Esophagus (tissue), 2 donors: ENCODE results near the gene IL13. TPM values are rescaled to one million over a fixed set of nuclear protein-coding genes. Genes with fewer than 3 reads are reported as not detected.

Experiments
- H3K27ac ChIP-seq, 2 donors: one replicate each; pipeline ENCODE4 v1.5.1; 2013; ENCODE audit warnings: low read depth in 2 of 2, mild to moderate bottlenecking in 2 of 2, inconsistent platforms in 1 of 2, low read length in 1 of 2, moderate library complexity in 1 of 2
- H3K27me3 ChIP-seq, 2 donors: one replicate each; pipeline ENCODE4 v1.6.1; 2013; ENCODE audit warnings: low read length in 2 of 2, control low read depth in 1 of 2, mild to moderate bottlenecking in 1 of 2; ENCODE audit not compliant: insufficient read depth in 2 of 2, control insufficient read depth in 1 of 2
- H3K36me3 ChIP-seq, 2 donors: one replicate each; pipeline ENCODE4 v1.6.1; 2013; ENCODE audit warnings: low read length in 1 of 2; ENCODE audit not compliant: control insufficient read depth in 2 of 2, insufficient read depth in 2 of 2
- H3K4me1 ChIP-seq, 2 donors: one replicate each; pipeline ENCODE4 v1.6.1; 2013; ENCODE audit warnings: low read length in 1 of 2; ENCODE audit not compliant: control insufficient read depth in 2 of 2, insufficient read depth in 2 of 2
- H3K4me3 ChIP-seq, 2 donors: one replicate each; pipeline ENCODE4 v1.5.1; 2013; ENCODE audit warnings: low read length in 2 of 2, mild to moderate bottlenecking in 2 of 2, low read depth in 1 of 2, moderate library complexity in 1 of 2
- H3K9me3 ChIP-seq, 2 donors: one replicate each; pipeline ENCODE4 v1.6.1; 2013; ENCODE audit warnings: mild to moderate bottlenecking in 2 of 2, low read depth in 1 of 2, low read length in 1 of 2, moderate library complexity in 1 of 2; ENCODE audit not compliant: control insufficient read depth in 2 of 2, insufficient read depth in 1 of 2
- WGBS, 2 donors: extraction: QIAGEN DNeasy Blood & Tissue Kit; methylation state at CpG; one replicate each; pipeline ENCODE4 v1.1.7; 2013; 5-methylcytosine and 5-hydroxymethylcytosine counted together
- polyA plus RNA-seq, 2 donors: library from polyadenylated mRNA; stranded (reverse); fragments of 200-250 nt; gene quantifications; one replicate each; pipeline ENCODE4 v1.2.3, GENCODE V29; 2013
- donor health status: healthy with polysubstance abuse.
- donor health status: Bipolar disorder and iron deficiency.

The IL13 gene
- polyA plus RNA-seq, 2 donors: not detected

- Histone ChIP-seq H3K4me1 (no peaks in the 10 kb centered on the region), H3K36me3 (no peaks in the 10 kb centered on the region), H3K27me3 (no peaks in the 10 kb centered on the region), H3K9me3 (no peaks in the 10 kb centered on the region), H3K4me3 (no peak overlapping the region), H3K27ac (no peak overlapping the region)
- 81 to 88% methylated on average over 13 of the region's 13 CpGs for WGBS, 2 donors
Measured at GRCh38 chr5:132663771-132664695, 6.1 kb downstream of the IL13 start.

- Histone ChIP-seq H3K27me3 (no peaks in the 10 kb centered on the region), H3K9me3 (no peaks in the 10 kb centered on the region), H3K36me3 (no peaks in the 10 kb centered on the region), H3K4me1 (no peaks in the 10 kb centered on the region), H3K27ac (no peak overlapping the region), H3K4me3 (no peak overlapping the region)
- WGBS, 2 donors: 97 to 98% methylated on average over 9 of the region's 9 CpGs
Measured at GRCh38 chr5:132664696-132665209, 6.8 kb downstream of the IL13 start.

GRCh38 chr5:132665574-132666080 is 7.7 kb downstream of the IL13 start:
- no peaks in the 10 kb centered on the region for H3K27me3 ChIP-seq
- H3K27ac ChIP-seq: no peak overlapping the region
- 85 to 90% methylated on average over 21 of the region's 21 CpGs for WGBS, 2 donors
- H3K9me3 ChIP-seq: no peaks in the 10 kb centered on the region
- no peaks in the 10 kb centered on the region for H3K4me1 ChIP-seq
- no peaks in the 10 kb centered on the region for H3K36me3 ChIP-seq
- H3K4me3 ChIP-seq: no peak overlapping the region

- Histone ChIP-seq H3K36me3 (no peaks in the 10 kb centered on the region), H3K27ac (no peak overlapping the region), H3K4me1 (no peaks in the 10 kb centered on the region), H3K9me3 (no peaks in the 10 kb centered on the region), H3K27me3 (no peaks in the 10 kb centered on the region), H3K4me3 (no peak overlapping the region)
- WGBS, 2 donors: 88 to 89% methylated on average over 16 of the region's 16 CpGs
Measured at GRCh38 chr5:132666310-132667123, 8.5 kb downstream of the IL13 start.

- Histone ChIP-seq H3K9me3 (no peaks in the 10 kb centered on the region), H3K4me3 (no peak overlapping the region), H3K27me3 (no peaks in the 10 kb centered on the region), H3K4me1 (no peaks in the 10 kb centered on the region), H3K27ac (no peak overlapping the region), H3K36me3 (no peaks in the 10 kb centered on the region)
- 88 to 89% methylated on average over 10 of the region's 10 CpGs for WGBS, 2 donors
Measured at GRCh38 chr5:132667309-132667708, 9.3 kb downstream of the IL13 start.

GRCh38 chr5:132667761-132668705 is 10.1 kb downstream of the IL13 start:
- H3K9me3 ChIP-seq: no peaks in the 10 kb centered on the region
- no peak overlapping the region for H3K4me3 ChIP-seq
- WGBS, 2 donors: 79 to 83% methylated on average over 22 of the region's 22 CpGs
- no peaks in the 10 kb centered on the region for H3K36me3 ChIP-seq
- no peaks in the 10 kb centered on the region for H3K27me3 ChIP-seq
- H3K27ac ChIP-seq: no peak overlapping the region
- H3K4me1 ChIP-seq: no peaks in the 10 kb centered on the region

- Histone ChIP-seq H3K4me1 (peaks cover 0 to under 1% of the 10 kb centered on the region in 2 donors), H3K9me3 (no peaks in the 10 kb centered on the region), H3K4me3 (no peak overlapping the region), H3K27ac (no peak overlapping the region), H3K36me3 (no peaks in the 10 kb centered on the region), H3K27me3 (no peaks in the 10 kb centered on the region)
- 88 to 89% methylated on average over 14 of the region's 14 CpGs for WGBS, 2 donors
Measured at GRCh38 chr5:132668706-132669454, 10.9 kb downstream of the IL13 start.

- no peak overlapping the region for H3K27ac ChIP-seq
- 83 to 85% methylated on average over 7 of the region's 7 CpGs for whole genome bisulfite sequencing, 2 donors
Measured at GRCh38 chr5:132669455-132669820, 11.5 kb downstream of the IL13 start.

More at GRCh38 chr5:132669455-132669820, 11.5 kb downstream of the IL13 start:
- Histone ChIP-seq H3K36me3 (no peaks in the 10 kb centered on the region), H3K4me3 (no peak overlapping the region), H3K4me1 (peaks cover 0 to 5% of the 10 kb centered on the region in 2 donors), H3K9me3 (no peaks in the 10 kb centered on the region), H3K27me3 (no peaks in the 10 kb centered on the region)
